HCT116 (cell line): ENCODE data around the gene SLC6A19.

ENCODE experiments used
- MAX ChIP-seq: IDR thresholded peaks from 2 replicates; pipeline ENCODE4 v1.6.1; 2012
- POLR2AphosphoS5 ChIP-seq: IDR thresholded peaks from 2 replicates; pipeline ENCODE4 v1.6.1; 2011; ENCODE audit warnings: mild to moderate bottlenecking, low read depth, low read length, moderate library complexity
- REST ChIP-seq: IDR thresholded peaks from 2 replicates; pipeline ENCODE4 v1.6.1; 2012; ENCODE audit warnings: low read depth
- SRF ChIP-seq: IDR thresholded peaks from 2 replicates; pipeline ENCODE4 v1.6.1; 2012; ENCODE audit warnings: low read depth
- TF ChIP-seq, protein P1 (sequence below), 3 experiments: fragments of 200-600 bp in 1 of 3; sonication (generic) in 1 of 3; IDR thresholded peaks in 2 of 3; conservative IDR thresholded peaks in 1 of 3; 2 replicates each; pipeline ENCODE4 v1.5.1; 2012 to 2017; ENCODE audit warnings: low read depth in 2 of 3, low read length in 2 of 3, antibody characterized with exemption in 1 of 3, borderline replicate concordance in 1 of 3, control low read depth in 1 of 3, mild to moderate bottlenecking in 1 of 3, mixed read lengths in 1 of 3, mixed run types in 1 of 3, moderate library complexity in 1 of 3; ENCODE audit not compliant: insufficient read depth in 1 of 3

GRCh38 chr5:1167361-1167727, 34.1 kb upstream of the SLC6A19 start:
- TF ChIP-seq, protein P1, sequence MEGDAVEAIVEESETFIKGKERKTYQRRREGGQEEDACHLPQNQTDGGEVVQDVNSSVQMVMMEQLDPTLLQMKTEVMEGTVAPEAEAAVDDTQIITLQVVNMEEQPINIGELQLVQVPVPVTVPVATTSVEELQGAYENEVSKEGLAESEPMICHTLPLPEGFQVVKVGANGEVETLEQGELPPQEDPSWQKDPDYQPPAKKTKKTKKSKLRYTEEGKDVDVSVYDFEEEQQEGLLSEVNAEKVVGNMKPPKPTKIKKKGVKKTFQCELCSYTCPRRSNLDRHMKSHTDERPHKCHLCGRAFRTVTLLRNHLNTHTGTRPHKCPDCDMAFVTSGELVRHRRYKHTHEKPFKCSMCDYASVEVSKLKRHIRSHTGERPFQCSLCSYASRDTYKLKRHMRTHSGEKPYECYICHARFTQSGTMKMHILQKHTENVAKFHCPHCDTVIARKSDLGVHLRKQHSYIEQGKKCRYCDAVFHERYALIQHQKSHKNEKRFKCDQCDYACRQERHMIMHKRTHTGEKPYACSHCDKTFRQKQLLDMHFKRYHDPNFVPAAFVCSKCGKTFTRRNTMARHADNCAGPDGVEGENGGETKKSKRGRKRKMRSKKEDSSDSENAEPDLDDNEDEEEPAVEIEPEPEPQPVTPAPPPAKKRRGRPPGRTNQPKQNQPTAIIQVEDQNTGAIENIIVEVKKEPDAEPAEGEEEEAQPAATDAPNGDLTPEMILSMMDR (IDR thresholded peaks at IDR 0.05 in 2 of 3, conservative IDR thresholded peaks at IDR 0.05 in 1 of 3; ENCODE audit: borderline replicate concordance in 1 of 3, insufficient read depth in 1 of 3, low read depth in 2 of 3, low read length in 2 of 3) = no peak
- no peak for TF ChIP-seq SRF
- TF ChIP-seq POLR2AphosphoS5 = no peak
- no peak for TF ChIP-seq REST
- TF ChIP-seq MAX = no peak
